Measurements from ENCODE around the gene TRIM26.

GRCh38 chr6:30234356-30234755 lies 21.1 kb upstream of the TRIM26 start:
- TF ChIP-seq, protein P1, sequence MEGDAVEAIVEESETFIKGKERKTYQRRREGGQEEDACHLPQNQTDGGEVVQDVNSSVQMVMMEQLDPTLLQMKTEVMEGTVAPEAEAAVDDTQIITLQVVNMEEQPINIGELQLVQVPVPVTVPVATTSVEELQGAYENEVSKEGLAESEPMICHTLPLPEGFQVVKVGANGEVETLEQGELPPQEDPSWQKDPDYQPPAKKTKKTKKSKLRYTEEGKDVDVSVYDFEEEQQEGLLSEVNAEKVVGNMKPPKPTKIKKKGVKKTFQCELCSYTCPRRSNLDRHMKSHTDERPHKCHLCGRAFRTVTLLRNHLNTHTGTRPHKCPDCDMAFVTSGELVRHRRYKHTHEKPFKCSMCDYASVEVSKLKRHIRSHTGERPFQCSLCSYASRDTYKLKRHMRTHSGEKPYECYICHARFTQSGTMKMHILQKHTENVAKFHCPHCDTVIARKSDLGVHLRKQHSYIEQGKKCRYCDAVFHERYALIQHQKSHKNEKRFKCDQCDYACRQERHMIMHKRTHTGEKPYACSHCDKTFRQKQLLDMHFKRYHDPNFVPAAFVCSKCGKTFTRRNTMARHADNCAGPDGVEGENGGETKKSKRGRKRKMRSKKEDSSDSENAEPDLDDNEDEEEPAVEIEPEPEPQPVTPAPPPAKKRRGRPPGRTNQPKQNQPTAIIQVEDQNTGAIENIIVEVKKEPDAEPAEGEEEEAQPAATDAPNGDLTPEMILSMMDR (IDR thresholded peaks at IDR 0.05) = no peak
- no peak for TF ChIP-seq POLR2A (IDR thresholded peaks at IDR 0.05)
